ENCODE results near the gene GIMAP4. TPM values are rescaled to one million over a fixed set of nuclear protein-coding genes. Genes with fewer than 3 reads are reported as not detected.

GIMAP4 gene
- total and polyA plus RNA-seq, 2 donors (not counting 1 experiment from before 2014, with no cell fraction given) = 0.27 to 0.66 TPM

GRCh38 chr7:150569245-150569955, 2.2 kb downstream of the GIMAP4 start:
- no peak overlapping the region for H3K27ac Mint-ChIP-seq
- no peak overlapping the region for H3K4me2 ChIP-seq (replicated peaks; ENCODE audit: low read depth, low read length, poor library complexity, severe bottlenecking)
- ATAC-seq (ENCODE audit: low read depth) = no peak

More at GRCh38 chr7:150569245-150569955, 2.2 kb downstream of the GIMAP4 start:
- intact Hi-C loops (cut with micrococcal nuclease) = no loop called here
- peak overlapping the region in 1 of 5 experiments; percentile 77 for H3K4me3 ChIP-seq (ENCODE audit: control extremely low read depth in 1 of 5, extremely low read depth in 1 of 5, insufficient read depth in 1 of 5, low read depth in 2 of 5, low read length in 4 of 5)
- TF ChIP-seq EZH2 (IDR thresholded peaks at IDR 0.05; ENCODE audit: borderline replicate concordance, insufficient read depth, low read depth, low read length, poor library complexity, severe bottlenecking) (no peak), CTCF (IDR thresholded peaks at IDR 0.05) (no peak)
- Mint-ChIP-seq H3K27me3 (peaks cover 7% of the 10 kb centered on the region), H3K9me3 (ENCODE audit: insufficient read depth) (no peaks in the 10 kb centered on the region), H3K4me3 (no peak overlapping the region), H3K4me1 (no peaks in the 10 kb centered on the region)
- no peak overlapping the region for H3K9ac ChIP-seq (ENCODE audit: low read length)
- POLR2A ChIA-PET = no interaction called here
- no peaks in the 10 kb centered on the region for H4K20me1 ChIP-seq (ENCODE audit: control insufficient read depth, insufficient read depth, low read length, poor library complexity, severe bottlenecking)
- peaks cover 0 to 4% (median 0%) of the 10 kb centered on the region in 4 experiments for H3K27me3 ChIP-seq (replicated peaks in 1 of 4; ENCODE audit: control extremely low read depth in 1 of 4, control insufficient read depth in 3 of 4, insufficient read depth in 4 of 4, low read length in 3 of 4)
- no peaks in the 10 kb centered on the region for H3K36me3 ChIP-seq (replicated peaks in 1 of 2; ENCODE audit: control extremely low read depth in 1 of 2, control insufficient read depth in 1 of 2, extremely low read depth in 1 of 2, insufficient read depth in 2 of 2, low read length in 1 of 2)
- H3K79me2 ChIP-seq (ENCODE audit: control insufficient read depth, insufficient read depth, low read length) = no peaks in the 10 kb centered on the region
- WGBS (ENCODE audit: insufficient coverage) = 69% methylated on average over 5 of the region's 7 CpGs
- no peak overlapping the region for H2AFZ ChIP-seq (ENCODE audit: insufficient read depth, low read depth, low read length, poor library complexity, severe bottlenecking)
- H3K27ac ChIP-seq (ENCODE audit: low read length in 2 of 2) = no peak overlapping the region
- no peaks in the 10 kb centered on the region for H3K9me3 ChIP-seq (ENCODE audit: control extremely low read depth in 1 of 3, control insufficient read depth in 2 of 3, insufficient read depth in 1 of 3, low read length in 2 of 3)
- no peaks in the 10 kb centered on the region for H3K4me1 ChIP-seq (ENCODE audit: control insufficient read depth in 2 of 2, insufficient read depth in 2 of 2, low read length in 2 of 2)
- no peak for DNase-seq
- CTCF ChIA-PET = no interaction called here
